DND-41 (cell line): Measurements from ENCODE around the gene CPLANE2.
"Not testable (repeated sequence)": the region's sequence is repeated elsewhere in the genome, so short reads cannot be mapped to it uniquely, and the experiment has no call there.

Experiments
- ATAC-seq: fragments of 200-7000 bp; cut with Tn5 transposase; 3 replicates; pipeline ENCODE4 v1.9.1; 2021; ENCODE audit warnings: low read depth; ENCODE audit not compliant: insufficient read depth
- DNase-seq: peaks from one replicate; pipeline ENCODE4 v3.0.0-alpha.2; 2020
- H2AFZ ChIP-seq: 2 replicates; pipeline ENCODE4 v1.6.0; 2012; ENCODE audit warnings: low read depth, low read length
- H3K27ac ChIP-seq: 2 replicates; pipeline ENCODE4 v1.5.1; 2012; ENCODE audit warnings: low read length, inconsistent platforms
- H3K27me3 ChIP-seq: fragments of 200-600 bp; sonication (generic); 2 replicates; pipeline ENCODE4 v1.6.0; 2012; ENCODE audit warnings: low read length, mild to moderate bottlenecking, inconsistent platforms; ENCODE audit not compliant: insufficient read depth, poor library complexity
- H3K36me3 ChIP-seq: 2 replicates; pipeline ENCODE4 v1.5.1; 2012; ENCODE audit warnings: low read length, inconsistent platforms; ENCODE audit not compliant: insufficient read depth
- H3K4me1 ChIP-seq: 2 replicates; pipeline ENCODE4 v1.5.1; 2012; ENCODE audit warnings: mild to moderate bottlenecking, low read length; ENCODE audit not compliant: insufficient read depth
- H3K4me2 ChIP-seq: 2 replicates; pipeline ENCODE4 v1.6.0; 2012; ENCODE audit warnings: mild to moderate bottlenecking, moderate library complexity, low read length, inconsistent platforms; ENCODE audit not compliant: insufficient read depth
- H3K4me3 ChIP-seq, 2 experiments: fragments of 200-600 bp in 1 of 2; shearing (Covaris generic) in 1 of 2; 2 replicates each; pipeline ENCODE4 v1.5.1; 2012 to 2016; ENCODE audit warnings: inconsistent platforms in 2 of 2, low read length in 2 of 2, mild to moderate bottlenecking in 2 of 2, low read depth in 1 of 2, moderate library complexity in 1 of 2
- H3K79me2 ChIP-seq: 2 replicates; pipeline ENCODE4 v1.6.0; 2012; ENCODE audit warnings: low read length, inconsistent platforms; ENCODE audit not compliant: insufficient read depth
- H3K9ac ChIP-seq: 2 replicates; pipeline ENCODE4 v1.6.0; 2012; ENCODE audit warnings: low read depth, mild to moderate bottlenecking, inconsistent platforms, low read length, moderate library complexity
- H3K9me3 ChIP-seq: 2 replicates; pipeline ENCODE4 v1.5.1; 2012; ENCODE audit warnings: low read length, moderate library complexity, mild to moderate bottlenecking, inconsistent platforms; ENCODE audit not compliant: insufficient read depth, severe bottlenecking
- H4K20me1 ChIP-seq: 2 replicates; pipeline ENCODE4 v1.6.0; 2012; ENCODE audit warnings: low read length; ENCODE audit not compliant: insufficient read depth
- CTCF ChIP-seq: IDR thresholded peaks from 2 replicates; pipeline ENCODE4 v1.5.1; 2012; ENCODE audit warnings: borderline replicate concordance, low read length, moderate library complexity, mild to moderate bottlenecking; ENCODE audit not compliant: poor library complexity, severe bottlenecking; ENCODE audit errors: extremely low read depth
- EZH2 ChIP-seq: IDR thresholded peaks from 3 replicates; pipeline ENCODE4 v1.6.1; 2012; ENCODE audit warnings: borderline replicate concordance, low read depth, mild to moderate bottlenecking, moderate library complexity, low read length, inconsistent platforms; ENCODE audit not compliant: severe bottlenecking

The CPLANE2 gene

GRCh38 chr1:16198444-16199156 is 38.4 kb downstream of the CPLANE2 start:
- Histone ChIP-seq H3K27me3 (no peaks in the 10 kb centered on the region), H2AFZ (no peak overlapping the region), H4K20me1 (no peaks in the 10 kb centered on the region), H3K4me1 (no peaks in the 10 kb centered on the region), H3K4me3 (no peak overlapping the region), H3K4me2 (no peak overlapping the region), H3K27ac (no peak overlapping the region), H3K79me2 (no peaks in the 10 kb centered on the region), H3K36me3 (peaks cover 3% of the 10 kb centered on the region; the same call in 1 of the 2 replicates), H3K9me3 (no peaks in the 10 kb centered on the region), H3K9ac (no peak overlapping the region)
- DNase-seq: no peak
- no peak for ATAC-seq
- no peak for TF ChIP-seq CTCF
- no peak for TF ChIP-seq EZH2

GRCh38 chr1:16196874-16197273 is 40.1 kb downstream of the CPLANE2 start:
- Histone ChIP-seq H3K9me3 (no peaks in the 10 kb centered on the region), H3K4me2 (no peak overlapping the region), H3K4me1 (no peaks in the 10 kb centered on the region), H3K79me2 (no peaks in the 10 kb centered on the region), H3K36me3 (peaks cover 3% of the 10 kb centered on the region; the same call in 1 of the 2 replicates), H4K20me1 (no peaks in the 10 kb centered on the region), H3K27me3 (no peaks in the 10 kb centered on the region), H3K27ac (no peak overlapping the region), H3K9ac (no peak overlapping the region), H3K4me3 (no peak overlapping the region), H2AFZ (no peak overlapping the region)
- no peak for ATAC-seq
- DNase-seq: no peak
- no peak for TF ChIP-seq EZH2
- no peak for TF ChIP-seq CTCF

- not testable (repeated sequence) for ATAC-seq, H3K27me3 ChIP-seq, H3K4me1 ChIP-seq, H3K9me3 ChIP-seq, H3K36me3 ChIP-seq, H2AFZ ChIP-seq, H3K27ac ChIP-seq, H3K4me2 ChIP-seq, H3K79me2 ChIP-seq, DNase-seq, H4K20me1 ChIP-seq, H3K4me3 ChIP-seq, H3K9ac ChIP-seq
Measured at GRCh38 chr1:16196139-16196538, 40.8 kb downstream of the CPLANE2 start.

GRCh38 chr1:16195518-16195905 is 41.5 kb downstream of the CPLANE2 start:
- Histone ChIP-seq H3K4me1 (no peaks in the 10 kb centered on the region), H3K27ac (no peak overlapping the region), H3K9me3 (no peaks in the 10 kb centered on the region), H3K36me3 (peaks cover 3% of the 10 kb centered on the region; the same call in 1 of the 2 replicates), H3K79me2 (no peaks in the 10 kb centered on the region), H4K20me1 (no peaks in the 10 kb centered on the region), H3K9ac (no peak overlapping the region), H2AFZ (no peak overlapping the region), H3K4me2 (no peak overlapping the region), H3K4me3 (no peak overlapping the region), H3K27me3 (no peaks in the 10 kb centered on the region)
- no peak for TF ChIP-seq CTCF
- TF ChIP-seq EZH2: no peak
- ATAC-seq: no peak
- DNase-seq: no peak
